Kidney (tissue), 14 donors: Measurements from ENCODE around the gene RABEP2. TPM values are rescaled to one million over a fixed set of nuclear protein-coding genes. Genes with fewer than 3 reads are reported as not detected.

ENCODE experiments used
- DNase-seq, 5 donors: peaks; one replicate each; pipeline ENCODE4 v3.0.0-alpha.2; 2013 to 2020
- FAIRE-seq: peaks from 2 replicates; lab custom pipeline; 2012; peaks lifted over from hg19 to GRCh38; lab: Jason Lieb, UNC
- H3K27ac ChIP-seq, 2 donors: one replicate each; pipeline ENCODE4 v1.7.0; 2013; ENCODE audit warnings: low read depth in 2 of 2, low read length in 2 of 2, inconsistent platforms in 1 of 2
- H3K27me3 ChIP-seq: one replicate; pipeline ENCODE4 v1.7.1; 2013; ENCODE audit warnings: low read length, inconsistent platforms; ENCODE audit not compliant: control insufficient read depth, insufficient read depth
- H3K36me3 ChIP-seq, 3 donors: one replicate each; pipeline versions ENCODE4 v1.7.0 to v1.7.1; 2013; ENCODE audit warnings: low read length in 3 of 3, control low read depth in 1 of 3, inconsistent platforms in 1 of 3; ENCODE audit not compliant: insufficient read depth in 3 of 3, control insufficient read depth in 2 of 3
- H3K4me1 ChIP-seq, 3 donors: one replicate each; pipeline versions ENCODE4 v1.7.0 to v1.7.1; 2013; ENCODE audit warnings: low read length in 3 of 3, inconsistent platforms in 1 of 3, low read depth in 1 of 3; ENCODE audit not compliant: control insufficient read depth in 2 of 3, insufficient read depth in 2 of 3
- H3K4me3 ChIP-seq, 3 donors: one replicate each; pipeline versions ENCODE4 v1.7.0 to v1.8.1; 2013; ENCODE audit warnings: low read length in 3 of 3, control low read depth in 1 of 3, inconsistent platforms in 1 of 3
- H3K9ac ChIP-seq, 3 donors: one replicate each; pipeline versions ENCODE4 v1.7.0 to v1.7.1; 2013; ENCODE audit warnings: low read length in 3 of 3, control low read depth in 1 of 3, inconsistent platforms in 1 of 3
- H3K9me3 ChIP-seq, 3 donors: one replicate each; pipeline versions ENCODE4 v1.7.0 to v1.7.1; 2013; ENCODE audit warnings: low read length in 3 of 3, control low read depth in 1 of 3, inconsistent platforms in 1 of 3; ENCODE audit not compliant: control insufficient read depth in 2 of 3, insufficient read depth in 1 of 3
- intact Hi-C: fragments of 100-400 bp; cut with DNase I; formaldehyde crosslinking; loops from one replicate; pipeline ENCODE4 v1.11.1; 2022
- polyA plus RNA-seq: library from polyadenylated mRNA; stranded (reverse); fragments of 350-450 nt; fragmentation: Illumina TruSeq; extraction: RNeasy Lipid Tissue Mini Kit (QIAGEN cat#74804); gene quantifications from one replicate; pipeline ENCODE4 v1.2.3, GENCODE V29; 2014; ENCODE audit warnings: low read depth, low replicate concordance; ENCODE audit not compliant: insufficient read depth
- total RNA-seq: library from RNA; stranded (reverse); fragmentation: NEBNext Ultra II Directional; extraction: Animal tissue kit (Norgen Biotek cat#: 25700); gene quantifications from one replicate; pipeline ENCODE4 v1.2.1, GENCODE V29; 2021
- TF ChIP-seq, protein P1 (sequence below): IDR thresholded peaks from 3 replicates; pipeline ENCODE4 v1.5.1; 2012; ENCODE audit warnings: mild to moderate bottlenecking, moderate library complexity, borderline replicate concordance; ENCODE audit not compliant: insufficient read depth; ENCODE audit errors: extremely low read depth
- donor health status: control.
- donor health status: control.
- donor health status: control.
- donor health status: control.
- donor health status: control.
- donor health status: DM: yes; HTN: yes; CAD: no.
- donor health status: Normal renal cell carcinoma (clear cell type).

RABEP2 gene
- total and polyA plus RNA-seq, 2 donors from 2014 or later = 21.0 to 30.1 TPM

- no peaks in the 10 kb centered on the region for H3K27me3 ChIP-seq
- no peak for FAIRE-seq
- intact Hi-C loops = loop anchor here (10.0 kb wide), 1 partner anchor 64 kb away; no protein-coding TSS in a partner anchor
Measured at GRCh38 chr16:28880955-28881354, 44.1 kb downstream of the RABEP2 start.

GRCh38 chr16:28880589-28880915 is 44.5 kb downstream of the RABEP2 start:
- H3K36me3 ChIP-seq = no peaks in the 10 kb centered on the region
- no peak overlapping the region for H3K9ac ChIP-seq
- DNase-seq (peak in 1 of 5 donors; percentile 71), FAIRE-seq (no peak)
- no peak overlapping the region for H3K4me3 ChIP-seq
- H3K9me3 ChIP-seq = no peaks in the 10 kb centered on the region
- intact Hi-C loops = loop anchor here (10.0 kb wide), 1 partner anchor 64 kb away; no protein-coding TSS in a partner anchor
- TF ChIP-seq, protein P1, sequence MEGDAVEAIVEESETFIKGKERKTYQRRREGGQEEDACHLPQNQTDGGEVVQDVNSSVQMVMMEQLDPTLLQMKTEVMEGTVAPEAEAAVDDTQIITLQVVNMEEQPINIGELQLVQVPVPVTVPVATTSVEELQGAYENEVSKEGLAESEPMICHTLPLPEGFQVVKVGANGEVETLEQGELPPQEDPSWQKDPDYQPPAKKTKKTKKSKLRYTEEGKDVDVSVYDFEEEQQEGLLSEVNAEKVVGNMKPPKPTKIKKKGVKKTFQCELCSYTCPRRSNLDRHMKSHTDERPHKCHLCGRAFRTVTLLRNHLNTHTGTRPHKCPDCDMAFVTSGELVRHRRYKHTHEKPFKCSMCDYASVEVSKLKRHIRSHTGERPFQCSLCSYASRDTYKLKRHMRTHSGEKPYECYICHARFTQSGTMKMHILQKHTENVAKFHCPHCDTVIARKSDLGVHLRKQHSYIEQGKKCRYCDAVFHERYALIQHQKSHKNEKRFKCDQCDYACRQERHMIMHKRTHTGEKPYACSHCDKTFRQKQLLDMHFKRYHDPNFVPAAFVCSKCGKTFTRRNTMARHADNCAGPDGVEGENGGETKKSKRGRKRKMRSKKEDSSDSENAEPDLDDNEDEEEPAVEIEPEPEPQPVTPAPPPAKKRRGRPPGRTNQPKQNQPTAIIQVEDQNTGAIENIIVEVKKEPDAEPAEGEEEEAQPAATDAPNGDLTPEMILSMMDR = no peak
- H3K4me1 ChIP-seq = peaks cover 0 to 11% (median 3%) of the 10 kb centered on the region in 3 donors
- H3K27ac ChIP-seq = no peak overlapping the region
- no peaks in the 10 kb centered on the region for H3K27me3 ChIP-seq

More at GRCh38 chr16:28880955-28881354, 44.1 kb downstream of the RABEP2 start:
- Histone ChIP-seq H3K9ac (no peak overlapping the region), H3K27ac (no peak overlapping the region), H3K4me1 (peaks cover 0 to 11% (median 3%) of the 10 kb centered on the region in 3 donors), H3K4me3 (no peak overlapping the region), H3K9me3 (no peaks in the 10 kb centered on the region), H3K36me3 (no peaks in the 10 kb centered on the region)
- TF ChIP-seq, protein P1 = no peak
- DNase-seq = no peak

GRCh38 chr16:28879841-28880588 is 45.0 kb downstream of the RABEP2 start:
- DNase-seq (peak; percentile 94 to 96 (median 96)), FAIRE-seq (no peak)
- intact Hi-C loops = loop anchor here (10.0 kb wide), 1 partner anchor 65 kb away; no protein-coding TSS in a partner anchor
- no peaks in the 10 kb centered on the region for H3K27me3 ChIP-seq
- H3K27ac ChIP-seq = no peak overlapping the region
- H3K9me3 ChIP-seq = no peaks in the 10 kb centered on the region
- H3K36me3 ChIP-seq = no peaks in the 10 kb centered on the region
- H3K4me3 ChIP-seq = peak overlapping the region; percentile 64 to 70 (median 65)
- peak overlapping the region in 1 of 3 donors; percentile 38 for H3K9ac ChIP-seq
- peaks cover 0 to 11% (median 3%) of the 10 kb centered on the region in 3 donors for H3K4me1 ChIP-seq
- TF ChIP-seq, protein P1 = no peak
